HepG2 (cell line): ENCODE measurements around the gene CRNKL1. TPM values are rescaled to one million over a fixed set of nuclear protein-coding genes. Genes with fewer than 3 reads are reported as not detected.

Experiments used
- CBX1 ChIP-seq: IDR thresholded peaks from one replicate; pipeline ENCODE4 v1.6.1; 2016; ENCODE audit warnings: antibody characterized with exemption, low read depth
- FOXA1 ChIP-seq, 2 experiments: fragments of 450-650 bp in 1 of 2; sonication (generic) in 1 of 2; formaldehyde crosslinking in 1 of 2; IDR thresholded peaks; 2 replicates each; pipeline versions ENCODE4 v1.4.0 to v1.6.1; 2016 to 2020; ENCODE audit warnings: missing genetic modification reagents in 1 of 2
- GATAD1 ChIP-seq: IDR thresholded peaks from 2 replicates; pipeline ENCODE4 v1.6.1; 2016; ENCODE audit warnings: missing genetic modification reagents, missing compliant biosample characterization
- HDAC1 ChIP-seq: sonication (generic); formaldehyde crosslinking; IDR thresholded peaks from 2 replicates; pipeline ENCODE4 v1.5.1; 2020; ENCODE audit warnings: mild to moderate bottlenecking, missing genetic modification reagents
- HOXA3 ChIP-seq: sonication (generic); formaldehyde crosslinking; IDR thresholded peaks from 2 replicates; pipeline ENCODE4 v1.5.0; 2020; ENCODE audit warnings: missing genetic modification reagents
- MBD4 ChIP-seq: IDR thresholded peaks from 2 replicates; pipeline ENCODE4 v1.6.1; 2012; ENCODE audit warnings: low read length, inconsistent platforms, borderline replicate concordance
- MED13 ChIP-seq: sonication (generic); formaldehyde crosslinking; IDR thresholded peaks from 2 replicates; pipeline ENCODE4 v1.5.0; 2020; ENCODE audit warnings: missing genetic modification reagents
- MYC ChIP-seq: sonication (generic); formaldehyde crosslinking; IDR thresholded peaks from 2 replicates; pipeline ENCODE4 v1.9.0; 2021; ENCODE audit warnings: missing genetic modification reagents, borderline replicate concordance
- NFYC ChIP-seq: IDR thresholded peaks from 2 replicates; pipeline ENCODE4 v1.6.1; 2016; ENCODE audit warnings: missing genetic modification reagents, missing compliant biosample characterization
- NRL ChIP-seq: sonication (generic); formaldehyde crosslinking; IDR thresholded peaks from 2 replicates; pipeline ENCODE4 v1.5.0; 2020; ENCODE audit warnings: missing genetic modification reagents, mild to moderate bottlenecking, moderate library complexity, borderline replicate concordance
- SP140L ChIP-seq: sonication (generic); formaldehyde crosslinking; IDR thresholded peaks from 2 replicates; pipeline ENCODE4 v1.4.0; 2020; ENCODE audit warnings: missing genetic modification reagents, borderline replicate concordance
- WIZ ChIP-seq: sonication (generic); formaldehyde crosslinking; IDR thresholded peaks from 2 replicates; pipeline ENCODE4 v1.5.1; 2020; ENCODE audit warnings: mild to moderate bottlenecking, missing genetic modification reagents
- ZNF230 ChIP-seq: sonication (generic); formaldehyde crosslinking; IDR thresholded peaks from 2 replicates; pipeline ENCODE4 v1.4.0; 2020; ENCODE audit warnings: mild to moderate bottlenecking, missing genetic modification reagents
- ZNF30 ChIP-seq: sonication (generic); formaldehyde crosslinking; IDR thresholded peaks from 2 replicates; pipeline ENCODE4 v1.5.0; 2020; ENCODE audit warnings: mild to moderate bottlenecking, missing genetic modification reagents
- ZNF333 ChIP-seq: sonication (generic); formaldehyde crosslinking; IDR thresholded peaks from 2 replicates; pipeline ENCODE4 v1.4.0; 2020; ENCODE audit warnings: mild to moderate bottlenecking, missing genetic modification reagents, borderline replicate concordance
- ZNF496 ChIP-seq: sonication (generic); formaldehyde crosslinking; IDR thresholded peaks from 2 replicates; pipeline ENCODE4 v1.8.1; 2023; ENCODE audit warnings: mild to moderate bottlenecking, moderate library complexity, missing genetic modification reagents; ENCODE audit not compliant: insufficient replicate concordance
- ZSCAN20 ChIP-seq: sonication (generic); formaldehyde crosslinking; IDR thresholded peaks from 2 replicates; pipeline ENCODE4 v1.4.0; 2020; ENCODE audit warnings: missing genetic modification reagents, mild to moderate bottlenecking, borderline replicate concordance
- ZZZ3 ChIP-seq: sonication (generic); formaldehyde crosslinking; IDR thresholded peaks from 2 replicates; pipeline ENCODE4 v1.4.0; 2020; ENCODE audit warnings: missing genetic modification reagents, mild to moderate bottlenecking, borderline replicate concordance
- polyA plus RNA-seq, 8 experiments: library from polyadenylated mRNA; depleted of rRNA in 3 of 8; stranded (reverse) in 7 of 8; unstranded in 1 of 8; fragments of >200 nt; fragmentation: Illumina TruSeq in 4 of 8; extraction: Trizol in 4 of 8; gene quantifications; 2 replicates each; pipeline versions ENCODE4 v1.2.1 to v1.2.3, GENCODE V29; 2011 to 2016; ENCODE audit warnings: low read depth in 4 of 8, missing spikeins in 1 of 8, mixed read lengths in 1 of 8; ENCODE audit not compliant: insufficient read depth in 1 of 8
- total RNA-seq, 5 experiments: library from RNA; depleted of rRNA; stranded (reverse); fragments of >200 nt; fragmentation: Illumina TruSeq; extraction: Trizol; gene quantifications; 2 replicates each; pipeline ENCODE4 v1.2.3, GENCODE V29; 2016; ENCODE audit warnings: low read depth in 1 of 5
- TF ChIP-seq, protein P1 (sequence below): fragments of 450-650 bp; IDR thresholded peaks from 2 replicates; pipeline ENCODE4 v1.6.1; 2016
- TF ChIP-seq, protein P2 (sequence below), 2 experiments: sonication (generic) in 1 of 2; formaldehyde crosslinking in 1 of 2; IDR thresholded peaks; 2 replicates each; pipeline versions ENCODE4 v1.5.1 to v1.6.1; 2011 to 2020; ENCODE audit warnings: borderline replicate concordance in 1 of 2, low read depth in 1 of 2, low read length in 1 of 2, mild to moderate bottlenecking in 1 of 2, missing genetic modification reagents in 1 of 2, moderate library complexity in 1 of 2
- TF ChIP-seq, protein P3 (sequence below): sonication (generic); formaldehyde crosslinking; IDR thresholded peaks from 2 replicates; pipeline ENCODE4 v1.4.0; 2020; ENCODE audit warnings: missing genetic modification reagents

The CRNKL1 gene
- total and polyA plus RNA-seq, 2 of the 13 experiments (the other 11 are each of a cell fraction or from before 2014, with no cell fraction given), result 12.3 to 64.5 TPM

DNA sequence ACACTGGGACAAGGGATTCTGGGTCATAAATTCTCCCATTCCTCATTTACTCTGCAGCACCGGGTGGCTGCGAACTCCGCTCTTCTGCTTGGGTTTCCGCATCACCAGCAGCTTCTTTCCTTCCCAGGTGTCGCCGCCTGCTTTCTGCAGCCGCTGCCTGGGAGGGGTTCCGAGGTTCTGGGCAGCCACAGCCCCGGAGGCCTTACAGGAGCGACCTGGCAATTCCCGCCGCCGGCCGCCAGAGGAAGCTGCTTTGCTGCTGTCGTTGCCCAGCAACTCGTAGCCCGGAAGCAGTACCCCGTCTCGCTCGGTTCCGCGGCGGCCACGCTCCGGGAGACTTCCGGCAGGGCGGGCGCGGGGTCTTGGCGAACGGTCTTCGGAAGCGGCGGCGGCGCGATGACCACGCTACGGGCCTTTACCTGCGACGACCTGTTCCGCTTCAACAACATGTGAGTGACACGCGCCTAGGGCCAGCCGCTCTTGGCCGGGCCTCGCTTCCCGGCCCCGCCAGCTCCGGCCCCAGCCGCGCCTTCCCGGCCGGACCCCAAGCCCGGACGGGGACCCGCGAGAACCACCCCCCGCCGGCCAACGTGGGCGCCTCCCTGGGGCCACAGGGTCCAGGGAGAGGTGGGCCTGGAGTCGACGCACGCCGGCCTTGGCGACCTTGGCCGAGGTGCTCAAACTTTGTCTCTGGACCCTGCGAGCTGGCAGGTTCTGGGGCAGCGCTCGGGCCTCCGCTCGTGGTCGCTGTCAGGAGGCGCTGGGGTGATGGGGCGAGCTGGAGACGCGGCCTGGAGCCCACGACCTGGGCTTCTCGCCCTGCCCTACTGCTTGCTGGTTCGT, 35.0 kb downstream of the CRNKL1 start, which contains the start of gene NAA20 (continued):
- TF ChIP-seq CBX1 (peak; percentile 98), WIZ (peak; percentile 95), NRL (peak; percentile 75; the same call in 1 of the 2 replicates), ZNF30 (no peak; the same call in 1 of the 2 replicates), ZNF230 (CRISPR knock-in tag) (peak; percentile 87), MED13 (no peak), ZZZ3 (CRISPR knock-in tag) (peak; percentile 96), ZNF333 (CRISPR knock-in tag) (peak; percentile 91; the same call in 1 of the 2 replicates), HDAC1 (CRISPR knock-in tag) (peak; percentile 99), FOXA1 (IDR thresholded peaks at IDR 0.05) (no peak), FOXA1 (CRISPR knock-in tag; IDR thresholded peaks at IDR 0.05) (0 out of 2 replicates have a peak, but pooled peaks have one; percentile 35), NFYC (CRISPR knock-in tag) (peak; percentile 44), MYC (peak; percentile 96), ZSCAN20 (CRISPR knock-in tag) (peak; percentile 76), GATAD1 (peak; percentile 98), MBD4 (no peak), ZNF496 (no peak), SP140L (peak; percentile 77; the same call in 1 of the 2 replicates), HOXA3 (CRISPR knock-in tag) (peak; percentile 95)
- TF ChIP-seq, protein P1, sequence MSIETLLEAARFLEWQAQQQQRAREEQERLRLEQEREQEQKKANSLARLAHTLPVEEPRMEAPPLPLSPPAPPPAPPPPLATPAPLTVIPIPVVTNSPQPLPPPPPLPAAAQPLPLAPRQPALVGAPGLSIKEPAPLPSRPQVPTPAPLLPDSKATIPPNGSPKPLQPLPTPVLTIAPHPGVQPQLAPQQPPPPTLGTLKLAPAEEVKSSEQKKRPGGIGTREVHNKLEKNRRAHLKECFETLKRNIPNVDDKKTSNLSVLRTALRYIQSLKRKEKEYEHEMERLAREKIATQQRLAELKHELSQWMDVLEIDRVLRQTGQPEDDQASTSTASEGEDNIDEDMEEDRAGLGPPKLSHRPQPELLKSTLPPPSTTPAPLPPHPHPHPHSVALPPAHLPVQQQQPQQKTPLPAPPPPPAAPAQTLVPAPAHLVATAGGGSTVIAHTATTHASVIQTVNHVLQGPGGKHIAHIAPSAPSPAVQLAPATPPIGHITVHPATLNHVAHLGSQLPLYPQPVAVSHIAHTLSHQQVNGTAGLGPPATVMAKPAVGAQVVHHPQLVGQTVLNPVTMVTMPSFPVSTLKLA, result peak; percentile 62; the same call in 1 of the 2 replicates
- TF ChIP-seq, protein P2, sequence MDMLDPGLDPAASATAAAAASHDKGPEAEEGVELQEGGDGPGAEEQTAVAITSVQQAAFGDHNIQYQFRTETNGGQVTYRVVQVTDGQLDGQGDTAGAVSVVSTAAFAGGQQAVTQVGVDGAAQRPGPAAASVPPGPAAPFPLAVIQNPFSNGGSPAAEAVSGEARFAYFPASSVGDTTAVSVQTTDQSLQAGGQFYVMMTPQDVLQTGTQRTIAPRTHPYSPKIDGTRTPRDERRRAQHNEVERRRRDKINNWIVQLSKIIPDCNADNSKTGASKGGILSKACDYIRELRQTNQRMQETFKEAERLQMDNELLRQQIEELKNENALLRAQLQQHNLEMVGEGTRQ (IDR thresholded peaks at IDR 0.05; ENCODE audit: low read depth, low read length), result no peak
- TF ChIP-seq, protein P2 (CRISPR knock-in tag; IDR thresholded peaks at IDR 0.05; ENCODE audit: borderline replicate concordance), result no peak
- TF ChIP-seq, protein P3, sequence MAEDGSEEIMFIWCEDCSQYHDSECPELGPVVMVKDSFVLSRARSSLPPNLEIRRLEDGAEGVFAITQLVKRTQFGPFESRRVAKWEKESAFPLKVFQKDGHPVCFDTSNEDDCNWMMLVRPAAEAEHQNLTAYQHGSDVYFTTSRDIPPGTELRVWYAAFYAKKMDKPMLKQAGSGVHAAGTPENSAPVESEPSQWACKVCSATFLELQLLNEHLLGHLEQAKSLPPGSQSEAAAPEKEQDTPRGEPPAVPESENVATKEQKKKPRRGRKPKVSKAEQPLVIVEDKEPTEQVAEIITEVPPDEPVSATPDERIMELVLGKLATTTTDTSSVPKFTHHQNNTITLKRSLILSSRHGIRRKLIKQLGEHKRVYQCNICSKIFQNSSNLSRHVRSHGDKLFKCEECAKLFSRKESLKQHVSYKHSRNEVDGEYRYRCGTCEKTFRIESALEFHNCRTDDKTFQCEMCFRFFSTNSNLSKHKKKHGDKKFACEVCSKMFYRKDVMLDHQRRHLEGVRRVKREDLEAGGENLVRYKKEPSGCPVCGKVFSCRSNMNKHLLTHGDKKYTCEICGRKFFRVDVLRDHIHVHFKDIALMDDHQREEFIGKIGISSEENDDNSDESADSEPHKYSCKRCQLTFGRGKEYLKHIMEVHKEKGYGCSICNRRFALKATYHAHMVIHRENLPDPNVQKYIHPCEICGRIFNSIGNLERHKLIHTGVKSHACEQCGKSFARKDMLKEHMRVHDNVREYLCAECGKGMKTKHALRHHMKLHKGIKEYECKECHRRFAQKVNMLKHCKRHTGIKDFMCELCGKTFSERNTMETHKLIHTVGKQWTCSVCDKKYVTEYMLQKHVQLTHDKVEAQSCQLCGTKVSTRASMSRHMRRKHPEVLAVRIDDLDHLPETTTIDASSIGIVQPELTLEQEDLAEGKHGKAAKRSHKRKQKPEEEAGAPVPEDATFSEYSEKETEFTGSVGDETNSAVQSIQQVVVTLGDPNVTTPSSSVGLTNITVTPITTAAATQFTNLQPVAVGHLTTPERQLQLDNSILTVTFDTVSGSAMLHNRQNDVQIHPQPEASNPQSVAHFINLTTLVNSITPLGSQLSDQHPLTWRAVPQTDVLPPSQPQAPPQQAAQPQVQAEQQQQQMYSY, result peak; percentile 73
